Inflammatory macrophage treated with lipopolysaccharide for 4 hours (primary cell): ENCODE results near the gene SFTPB.

Source experiments
- DNase-seq: peaks from one replicate; pipeline ENCODE4 v3.0.0-alpha.2; 2020

Gene SFTPB

GRCh38 chr2:85702172-85702571, 34.2 kb upstream of the SFTPB start:
- peak; percentile 53 for DNase-seq

GRCh38 chr2:85699325-85699724, 31.3 kb upstream of the SFTPB start:
- no peak for DNase-seq

- DNase-seq = peak; percentile 74
These were observed 30.9 kb upstream of the SFTPB start for GRCh38 chr2:85698880-85699254.

GRCh38 chr2:85698184-85698879, 30.3 kb upstream of the SFTPB start:
- DNase-seq = no peak

GRCh38 chr2:85697716-85698115, 29.7 kb upstream of the SFTPB start:
- DNase-seq = no peak

GRCh38 chr2:85697096-85697495, 29.1 kb upstream of the SFTPB start:
- no peak for DNase-seq

- no peak for DNase-seq
These were observed 28.0 kb upstream of the SFTPB start for GRCh38 chr2:85695691-85696668.

- DNase-seq = no peak
These were observed 27.1 kb upstream of the SFTPB start for GRCh38 chr2:85695121-85695520.

GRCh38 chr2:85694052-85695025, 26.3 kb upstream of the SFTPB start, which contains the start of gene GNLY:
TSS of gene GNLY (plus strand) at chr2:85694358. CDS start at chr2:85694419, 61 bp downstream.
- no peak for DNase-seq

GRCh38 chr2:85692039-85692645, 24.1 kb upstream of the SFTPB start:
- no peak for DNase-seq

GRCh38 chr2:85690932-85691331, 22.9 kb upstream of the SFTPB start:
- no peak for DNase-seq

GRCh38 chr2:85684806-85685205, 16.8 kb upstream of the SFTPB start:
- no peak for DNase-seq

- DNase-seq = no peak
These were observed 16.4 kb upstream of the SFTPB start for GRCh38 chr2:85684380-85684779.

- no peak for DNase-seq
These were observed 14.4 kb upstream of the SFTPB start for GRCh38 chr2:85682378-85682777.

GRCh38 chr2:85681776-85682175, 13.8 kb upstream of the SFTPB start:
- no peak for DNase-seq

- DNase-seq = no peak
These were observed 13.4 kb upstream of the SFTPB start for GRCh38 chr2:85681372-85681763.

- no peak for DNase-seq
These were observed 12.8 kb upstream of the SFTPB start for GRCh38 chr2:85680707-85681371.

- DNase-seq = peak; percentile 45
These were observed 11.0 kb upstream of the SFTPB start for GRCh38 chr2:85678794-85679672.

- no peak for DNase-seq
These were observed 10.4 kb upstream of the SFTPB start for GRCh38 chr2:85678377-85678776.

GRCh38 chr2:85675866-85676548, 8.0 kb upstream of the SFTPB start:
- DNase-seq = no peak
